ENCODE data around the gene DDIAS. TPM values are rescaled to one million over a fixed set of nuclear protein-coding genes. Genes with fewer than 3 reads are reported as not detected.

DDIAS gene
- total and polyA plus RNA-seq, 2 donors (not counting 1 experiment from before 2014, with no cell fraction given) = 2.3 to 3.0 TPM

DNA sequence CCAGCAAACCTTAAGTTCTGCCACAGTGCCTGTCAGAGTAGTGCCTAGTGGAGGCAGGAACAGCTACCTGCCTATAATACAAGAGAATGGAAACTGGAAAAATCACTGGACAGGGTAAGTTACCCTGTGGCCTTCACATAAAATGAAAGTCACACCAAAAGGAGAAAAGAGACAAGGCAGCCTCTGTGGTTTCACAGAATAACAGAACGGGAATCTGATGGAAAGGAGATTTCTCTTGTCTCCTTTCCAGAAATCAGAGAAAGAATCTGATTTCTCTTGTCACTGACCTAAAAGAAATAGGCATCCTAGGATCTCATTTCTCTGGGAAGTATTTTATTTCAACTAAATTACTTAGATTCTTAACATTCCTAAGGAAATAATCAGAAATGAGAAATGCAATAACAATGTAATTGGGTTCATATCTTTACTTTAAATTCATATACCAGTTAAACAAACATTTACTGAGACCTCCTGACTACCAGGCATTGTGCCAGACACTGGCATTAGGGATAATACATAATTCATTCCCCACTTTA lies 42.9 kb upstream of the DDIAS start:
- DNase-seq (ENCODE audit: low read depth in 2 of 2) = peak; percentile 63 to 78
- H3K4me3 ChIP-seq (replicated peaks in 1 of 4; ENCODE audit: control extremely low read depth in 1 of 4, insufficient read depth in 1 of 4, low read depth in 3 of 4, low read length in 4 of 4) = no peak overlapping the region
- H3K4me1 ChIP-seq (ENCODE audit: control insufficient read depth, extremely low read depth, insufficient read depth, low read length) = peaks cover 14% of the 10 kb centered on the region

DNA sequence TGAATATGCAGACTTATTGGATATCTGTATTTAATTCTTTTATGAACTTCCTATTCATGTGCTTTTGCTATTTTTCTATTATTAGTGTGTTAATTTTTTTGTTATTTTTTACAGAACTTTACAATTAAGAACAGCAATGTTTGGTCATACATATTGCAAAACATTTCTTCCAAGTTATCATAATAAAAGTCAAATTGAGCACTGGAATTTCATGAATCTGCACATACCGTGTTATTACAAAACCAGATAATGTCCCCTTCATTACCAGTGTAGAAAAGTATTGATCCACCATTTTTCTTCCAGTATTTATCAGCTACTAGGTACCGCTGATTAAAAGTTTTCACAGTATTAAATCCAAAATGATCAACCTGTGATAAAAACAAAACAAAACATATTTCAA lies 41.8 kb upstream of the DDIAS start:
- Histone ChIP-seq H3K9ac (ENCODE audit: insufficient read depth, low read length) (no peak overlapping the region), H3K4me1 (ENCODE audit: control insufficient read depth, extremely low read depth, insufficient read depth, low read length) (peaks cover 19% of the 10 kb centered on the region), H3K4me2 (ENCODE audit: extremely low read depth, insufficient read depth, low read length) (no peak overlapping the region), H2AFZ (ENCODE audit: low read length) (no peak overlapping the region), H3K79me2 (ENCODE audit: control insufficient read depth, insufficient read depth, low read length) (no peaks in the 10 kb centered on the region), H3K27ac (ENCODE audit: insufficient read depth, low read length) (no peak overlapping the region), H4K20me1 (ENCODE audit: control insufficient read depth, extremely low read depth, insufficient read depth, low read length) (no peaks in the 10 kb centered on the region), H3K27me3 (ENCODE audit: control insufficient read depth, insufficient read depth, low read length) (no peaks in the 10 kb centered on the region), H3K36me3 (ENCODE audit: control insufficient read depth, insufficient read depth, low read length) (no peaks in the 10 kb centered on the region), H3K4me3 (replicated peaks in 1 of 4; ENCODE audit: control extremely low read depth in 1 of 4, insufficient read depth in 1 of 4, low read depth in 3 of 4, low read length in 4 of 4) (no peak overlapping the region), H3K9me3 (ENCODE audit: control insufficient read depth, insufficient read depth, low read depth, low read length) (no peaks in the 10 kb centered on the region)
- no peak for TF ChIP-seq EZH2 (IDR thresholded peaks at IDR 0.05; ENCODE audit: low read length, missing control alignments)
- TF ChIP-seq, protein P1, sequence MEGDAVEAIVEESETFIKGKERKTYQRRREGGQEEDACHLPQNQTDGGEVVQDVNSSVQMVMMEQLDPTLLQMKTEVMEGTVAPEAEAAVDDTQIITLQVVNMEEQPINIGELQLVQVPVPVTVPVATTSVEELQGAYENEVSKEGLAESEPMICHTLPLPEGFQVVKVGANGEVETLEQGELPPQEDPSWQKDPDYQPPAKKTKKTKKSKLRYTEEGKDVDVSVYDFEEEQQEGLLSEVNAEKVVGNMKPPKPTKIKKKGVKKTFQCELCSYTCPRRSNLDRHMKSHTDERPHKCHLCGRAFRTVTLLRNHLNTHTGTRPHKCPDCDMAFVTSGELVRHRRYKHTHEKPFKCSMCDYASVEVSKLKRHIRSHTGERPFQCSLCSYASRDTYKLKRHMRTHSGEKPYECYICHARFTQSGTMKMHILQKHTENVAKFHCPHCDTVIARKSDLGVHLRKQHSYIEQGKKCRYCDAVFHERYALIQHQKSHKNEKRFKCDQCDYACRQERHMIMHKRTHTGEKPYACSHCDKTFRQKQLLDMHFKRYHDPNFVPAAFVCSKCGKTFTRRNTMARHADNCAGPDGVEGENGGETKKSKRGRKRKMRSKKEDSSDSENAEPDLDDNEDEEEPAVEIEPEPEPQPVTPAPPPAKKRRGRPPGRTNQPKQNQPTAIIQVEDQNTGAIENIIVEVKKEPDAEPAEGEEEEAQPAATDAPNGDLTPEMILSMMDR (conservative IDR thresholded peaks at IDR 0.05 in 1 of 2, IDR thresholded peaks at IDR 0.05 in 1 of 2; ENCODE audit: low read depth in 1 of 2, low read length in 2 of 2) = no peak
- no peak for DNase-seq (ENCODE audit: low read depth in 2 of 2)

More for the DNA sequence above, 42.9 kb upstream of the DDIAS start:
- TF ChIP-seq, protein P1 (conservative IDR thresholded peaks at IDR 0.05 in 1 of 2, IDR thresholded peaks at IDR 0.05 in 1 of 2; ENCODE audit: low read depth in 1 of 2, low read length in 2 of 2) = no peak
- TF ChIP-seq EZH2 (IDR thresholded peaks at IDR 0.05; ENCODE audit: low read length, missing control alignments) = no peak
- H3K4me2 ChIP-seq (ENCODE audit: extremely low read depth, insufficient read depth, low read length) = peak overlapping the region; percentile 26
- H3K36me3 ChIP-seq (ENCODE audit: control insufficient read depth, insufficient read depth, low read length) = no peaks in the 10 kb centered on the region
- H3K9ac ChIP-seq (ENCODE audit: insufficient read depth, low read length) = no peak overlapping the region
- no peaks in the 10 kb centered on the region for H4K20me1 ChIP-seq (ENCODE audit: control insufficient read depth, extremely low read depth, insufficient read depth, low read length)
- no peaks in the 10 kb centered on the region for H3K27me3 ChIP-seq (ENCODE audit: control insufficient read depth, insufficient read depth, low read length)
- peak overlapping the region; percentile 48 for H2AFZ ChIP-seq (ENCODE audit: low read length)
- peak overlapping the region; percentile 75 for H3K27ac ChIP-seq (ENCODE audit: insufficient read depth, low read length)
- no peaks in the 10 kb centered on the region for H3K9me3 ChIP-seq (ENCODE audit: control insufficient read depth, insufficient read depth, low read depth, low read length)
- no peaks in the 10 kb centered on the region for H3K79me2 ChIP-seq (ENCODE audit: control insufficient read depth, insufficient read depth, low read length)

DNA sequence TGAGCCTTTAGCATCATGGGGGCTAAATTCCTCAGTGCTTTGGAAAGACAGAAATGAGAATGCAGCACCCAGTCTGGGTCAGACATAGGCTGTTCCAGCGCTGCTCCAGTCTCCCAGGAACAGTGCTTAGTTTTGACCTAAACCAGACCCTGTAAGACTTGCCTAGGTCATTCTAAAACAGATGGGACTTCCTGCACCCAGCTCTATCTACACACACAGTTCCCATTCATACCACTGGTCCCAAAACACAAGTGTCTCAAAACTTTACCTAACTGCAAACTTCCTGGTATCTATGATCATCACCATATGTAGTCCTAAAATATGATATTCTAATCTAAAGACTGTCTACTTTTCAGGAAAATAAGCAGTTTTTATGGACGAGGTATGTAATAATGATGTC lies 39.2 kb upstream of the DDIAS start:
- Histone ChIP-seq H3K27me3 (ENCODE audit: control insufficient read depth, insufficient read depth, low read length) (no peaks in the 10 kb centered on the region), H3K27ac (ENCODE audit: insufficient read depth, low read length) (no peak overlapping the region), H3K4me2 (ENCODE audit: extremely low read depth, insufficient read depth, low read length) (no peak overlapping the region), H3K9ac (ENCODE audit: insufficient read depth, low read length) (no peak overlapping the region), H4K20me1 (ENCODE audit: control insufficient read depth, extremely low read depth, insufficient read depth, low read length) (no peaks in the 10 kb centered on the region), H3K4me1 (ENCODE audit: control insufficient read depth, extremely low read depth, insufficient read depth, low read length) (peaks cover 19% of the 10 kb centered on the region), H3K36me3 (ENCODE audit: control insufficient read depth, insufficient read depth, low read length) (no peaks in the 10 kb centered on the region), H3K9me3 (ENCODE audit: control insufficient read depth, insufficient read depth, low read depth, low read length) (no peaks in the 10 kb centered on the region), H3K4me3 (replicated peaks in 1 of 4; ENCODE audit: control extremely low read depth in 1 of 4, insufficient read depth in 1 of 4, low read depth in 3 of 4, low read length in 4 of 4) (no peak overlapping the region), H2AFZ (ENCODE audit: low read length) (no peak overlapping the region), H3K79me2 (ENCODE audit: control insufficient read depth, insufficient read depth, low read length) (no peaks in the 10 kb centered on the region)
- no peak for TF ChIP-seq EZH2 (IDR thresholded peaks at IDR 0.05; ENCODE audit: low read length, missing control alignments)
- TF ChIP-seq, protein P1 (conservative IDR thresholded peaks at IDR 0.05 in 1 of 2, IDR thresholded peaks at IDR 0.05 in 1 of 2; ENCODE audit: low read depth in 1 of 2, low read length in 2 of 2) = no peak
- DNase-seq (ENCODE audit: low read depth in 2 of 2) = no peak
